WERI-Rb-1 (cell line): ENCODE measurements around the gene CEP85L.

Experiments used
- DNase-seq: peaks from one replicate; pipeline ENCODE4 v3.0.0-alpha.2; 2020
- H3K27ac ChIP-seq: fragments of 250-450 bp; sonication (Bioruptor Pico); 2 replicates; pipeline ENCODE4 v1.5.1; 2020; ENCODE audit warnings: mild to moderate bottlenecking, moderate library complexity
- H3K27me3 ChIP-seq: fragments of 250-450 bp; sonication (Bioruptor Pico); 2 replicates; pipeline ENCODE4 v1.5.1; 2021; ENCODE audit warnings: mild to moderate bottlenecking, low read depth, moderate library complexity; ENCODE audit not compliant: insufficient read depth, severe bottlenecking
- H3K36me3 ChIP-seq: fragments of 250-450 bp; sonication (Bioruptor Pico); 2 replicates; pipeline ENCODE4 v1.5.1; 2020; ENCODE audit warnings: mild to moderate bottlenecking, moderate library complexity
- H3K4me3 ChIP-seq: 2 replicates; pipeline ENCODE4 v1.5.1; 2011; ENCODE audit warnings: low read depth, mild to moderate bottlenecking, control low read depth, low read length
- H3K9me3 ChIP-seq: fragments of 250-450 bp; sonication (Bioruptor Pico); 2 replicates; pipeline ENCODE4 v1.5.1; 2021; ENCODE audit warnings: mild to moderate bottlenecking, moderate library complexity; ENCODE audit not compliant: severe bottlenecking
- CTCF ChIP-seq: IDR thresholded peaks from 2 replicates; pipeline ENCODE4 v1.5.1; 2011; ENCODE audit warnings: low read depth, mild to moderate bottlenecking, control low read depth, inconsistent platforms, low read length

CEP85L gene

GRCh38 chr6:118630067-118630466 is 21.3 kb downstream of the CEP85L start:
- peaks cover 3% of the 10 kb centered on the region for H3K9me3 ChIP-seq
- no peaks in the 10 kb centered on the region for H3K27me3 ChIP-seq
- TF ChIP-seq CTCF, result no peak
- DNase-seq, result no peak
- H3K36me3 ChIP-seq, result peaks cover 5% of the 10 kb centered on the region
- H3K4me3 ChIP-seq, result no peak overlapping the region
- H3K27ac ChIP-seq, result no peak overlapping the region

- no peak overlapping the region for H3K4me3 ChIP-seq
- no peak overlapping the region for H3K27ac ChIP-seq
- TF ChIP-seq CTCF, result no peak
- no peak for DNase-seq
- peaks cover 5% of the 10 kb centered on the region for H3K36me3 ChIP-seq
- peaks cover 3% of the 10 kb centered on the region for H3K9me3 ChIP-seq
- no peaks in the 10 kb centered on the region for H3K27me3 ChIP-seq
Observed at GRCh38 chr6:118627724-118628123, 23.7 kb downstream of the CEP85L start.

GRCh38 chr6:118625833-118626232 is 25.6 kb downstream of the CEP85L start:
- Histone ChIP-seq H3K27ac (no peak overlapping the region), H3K4me3 (no peak overlapping the region), H3K27me3 (no peaks in the 10 kb centered on the region), H3K36me3 (peaks cover 5% of the 10 kb centered on the region), H3K9me3 (peaks cover 3% of the 10 kb centered on the region)
- no peak for DNase-seq
- TF ChIP-seq CTCF, result no peak

GRCh38 chr6:118621799-118622470 is 29.5 kb downstream of the CEP85L start:
- H3K9me3 ChIP-seq, result peaks cover 3% of the 10 kb centered on the region
- TF ChIP-seq CTCF, result no peak
- no peak overlapping the region for H3K4me3 ChIP-seq
- no peaks in the 10 kb centered on the region for H3K36me3 ChIP-seq
- H3K27me3 ChIP-seq, result no peaks in the 10 kb centered on the region
- DNase-seq, result no peak
- H3K27ac ChIP-seq, result no peak overlapping the region

- no peak overlapping the region for H3K4me3 ChIP-seq
- H3K9me3 ChIP-seq, result no peaks in the 10 kb centered on the region
- DNase-seq, result no peak
- H3K27ac ChIP-seq, result no peak overlapping the region
- H3K36me3 ChIP-seq, result no peaks in the 10 kb centered on the region
- no peaks in the 10 kb centered on the region for H3K27me3 ChIP-seq
- TF ChIP-seq CTCF, result no peak
Observed at GRCh38 chr6:118620202-118620601, 31.2 kb downstream of the CEP85L start.
